ENCODE data around the gene PARD6G.

PARD6G gene

DNA sequence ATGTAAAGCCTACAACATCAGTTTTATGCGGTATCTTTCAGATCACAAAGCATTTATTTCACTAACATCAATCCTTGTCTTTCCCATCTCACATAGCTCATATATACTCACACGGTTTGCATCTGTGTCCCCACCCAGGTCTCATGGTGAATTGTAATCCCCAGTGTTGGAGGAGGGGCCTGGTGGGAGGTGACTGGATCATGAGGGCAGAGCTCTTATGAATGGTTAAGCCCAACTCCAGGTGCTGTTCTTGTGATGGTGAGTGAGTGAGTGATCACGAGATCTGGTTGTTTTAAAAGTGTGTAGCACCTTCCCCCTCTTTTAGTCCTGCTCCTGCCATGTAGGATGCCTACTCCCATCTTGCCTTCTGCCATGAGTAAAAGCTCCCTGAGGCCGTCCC, 42.0 kb downstream of the PARD6G start:
- DNase-seq: no peak

DNA sequence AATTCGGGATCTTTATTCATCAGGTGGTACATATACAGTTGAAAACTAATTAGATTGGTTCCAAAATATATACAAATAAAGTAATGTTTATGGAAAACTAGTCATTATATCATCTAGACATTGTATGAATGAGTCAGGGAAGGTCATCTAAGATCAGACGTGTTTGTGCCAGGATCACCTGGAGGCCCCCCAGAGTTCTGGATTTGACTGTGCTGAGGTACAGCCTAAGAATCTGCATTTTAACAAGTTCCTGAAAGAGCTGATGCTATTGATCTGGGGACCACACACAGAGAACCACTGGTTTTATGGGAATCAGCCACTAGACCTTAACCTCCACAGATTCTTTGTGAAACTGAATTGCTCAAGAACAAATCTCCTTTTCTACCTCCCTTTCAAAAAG, 43.2 kb downstream of the PARD6G start:
- DNase-seq: no peak

DNA sequence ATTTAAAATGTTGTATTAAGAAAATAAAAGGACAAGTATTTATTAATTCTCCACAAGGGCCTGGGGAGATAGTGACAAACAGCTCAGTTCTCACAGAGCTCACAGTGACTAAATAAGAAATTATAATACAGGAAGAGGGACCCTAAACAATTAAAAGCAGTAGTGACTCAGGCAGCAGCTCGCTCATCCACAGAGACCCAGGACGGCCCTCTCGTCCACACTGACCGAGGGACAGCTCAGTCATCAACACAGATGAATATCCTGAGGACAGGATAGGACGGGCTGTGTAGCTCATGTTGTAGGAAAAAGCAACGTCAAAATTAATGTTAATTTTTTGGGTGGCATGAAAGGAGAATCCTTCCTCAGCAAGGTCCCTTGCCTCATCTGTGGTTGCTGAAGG, 44.1 kb downstream of the PARD6G start:
- DNase-seq: no peak

DNA sequence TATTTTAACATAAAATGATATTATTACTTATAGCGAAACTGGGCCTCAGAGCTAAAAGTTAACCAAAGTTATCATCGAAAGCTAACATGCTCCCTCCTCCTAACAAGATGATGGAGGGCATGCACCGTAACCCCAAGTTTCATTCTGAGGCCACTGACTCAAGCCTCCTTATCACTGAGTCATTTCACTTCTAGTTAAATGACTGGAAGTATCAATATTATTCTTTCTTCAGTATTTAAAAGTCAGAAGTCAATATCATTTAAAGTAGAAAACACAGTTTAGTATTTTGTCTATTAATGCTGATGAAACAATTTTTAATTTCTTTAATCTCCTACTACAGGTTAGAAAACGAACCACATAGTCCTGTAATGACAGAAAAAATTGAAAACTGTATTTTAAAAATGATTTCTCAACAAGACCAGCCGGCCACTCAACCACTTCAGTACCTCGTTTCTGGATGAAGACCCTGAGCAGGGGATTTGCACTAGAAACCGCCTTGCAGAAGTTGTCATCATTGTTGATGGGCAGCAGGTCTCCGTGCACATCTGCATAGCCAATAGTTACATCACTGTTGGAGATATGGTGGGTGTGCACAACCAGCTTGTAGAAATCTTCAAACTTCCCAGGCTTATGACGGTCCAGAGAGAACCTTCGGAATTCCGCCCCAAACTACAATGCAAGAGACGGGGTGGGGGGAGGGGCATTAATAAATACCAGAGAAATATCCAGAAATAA, 44.9 kb downstream of the PARD6G start:
- DNase-seq: no peak

DNA sequence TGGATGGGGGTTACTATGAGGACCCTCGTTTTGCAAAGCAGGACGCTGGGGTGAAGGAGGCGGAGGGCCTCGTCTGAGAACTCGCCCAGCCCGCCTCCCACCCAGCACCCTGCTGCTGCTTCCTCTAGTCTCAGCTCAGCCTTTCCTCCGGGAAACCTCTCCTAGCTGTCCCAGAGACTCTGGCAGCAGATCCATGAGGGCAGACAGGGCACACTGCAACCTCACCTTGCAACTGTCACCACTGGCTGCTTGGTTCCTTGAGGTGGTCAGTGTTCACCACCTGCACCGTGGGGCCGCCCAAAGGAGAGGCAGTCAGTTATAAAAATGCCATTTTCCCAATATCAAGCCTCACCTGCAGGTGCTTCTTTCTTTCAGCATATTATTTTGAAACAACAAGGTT, 45.6 kb downstream of the PARD6G start:
- DNase-seq: no peak

DNA sequence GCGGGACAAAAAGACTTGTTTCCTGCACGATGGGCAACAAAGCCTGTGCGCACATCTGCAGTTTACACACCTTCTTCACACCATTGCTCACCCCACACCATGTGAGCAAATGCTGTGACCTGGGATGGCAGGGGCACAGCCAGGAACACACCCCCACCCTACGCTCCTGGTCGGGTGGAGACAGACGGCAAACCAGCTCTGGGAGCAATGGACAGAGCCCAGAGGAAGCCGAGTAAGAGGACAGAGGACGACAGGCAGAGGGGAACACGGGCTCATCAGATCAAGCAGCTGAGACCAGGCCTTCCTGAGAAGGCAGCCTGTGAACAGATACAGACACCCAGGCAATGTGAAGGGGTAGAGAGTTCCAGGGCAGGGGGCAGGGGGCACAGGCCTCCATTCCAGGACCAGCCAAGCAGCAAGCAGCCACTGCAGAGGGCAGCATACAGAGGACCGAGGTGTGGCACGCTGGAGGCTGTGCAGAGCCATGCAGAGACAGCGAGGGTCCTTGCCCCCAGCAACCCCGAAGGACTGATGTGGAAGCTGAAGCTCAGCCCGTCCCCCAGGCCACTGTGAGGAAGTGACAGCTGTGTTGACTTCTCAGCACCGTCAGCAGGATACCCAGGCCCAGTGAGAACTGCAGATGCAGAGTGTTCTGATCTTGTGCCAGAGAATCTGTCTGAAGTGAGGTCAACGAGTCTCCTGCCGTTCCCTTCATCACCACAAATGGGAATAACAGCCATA, 46.2 kb downstream of the PARD6G start:
- no peak for DNase-seq

DNA sequence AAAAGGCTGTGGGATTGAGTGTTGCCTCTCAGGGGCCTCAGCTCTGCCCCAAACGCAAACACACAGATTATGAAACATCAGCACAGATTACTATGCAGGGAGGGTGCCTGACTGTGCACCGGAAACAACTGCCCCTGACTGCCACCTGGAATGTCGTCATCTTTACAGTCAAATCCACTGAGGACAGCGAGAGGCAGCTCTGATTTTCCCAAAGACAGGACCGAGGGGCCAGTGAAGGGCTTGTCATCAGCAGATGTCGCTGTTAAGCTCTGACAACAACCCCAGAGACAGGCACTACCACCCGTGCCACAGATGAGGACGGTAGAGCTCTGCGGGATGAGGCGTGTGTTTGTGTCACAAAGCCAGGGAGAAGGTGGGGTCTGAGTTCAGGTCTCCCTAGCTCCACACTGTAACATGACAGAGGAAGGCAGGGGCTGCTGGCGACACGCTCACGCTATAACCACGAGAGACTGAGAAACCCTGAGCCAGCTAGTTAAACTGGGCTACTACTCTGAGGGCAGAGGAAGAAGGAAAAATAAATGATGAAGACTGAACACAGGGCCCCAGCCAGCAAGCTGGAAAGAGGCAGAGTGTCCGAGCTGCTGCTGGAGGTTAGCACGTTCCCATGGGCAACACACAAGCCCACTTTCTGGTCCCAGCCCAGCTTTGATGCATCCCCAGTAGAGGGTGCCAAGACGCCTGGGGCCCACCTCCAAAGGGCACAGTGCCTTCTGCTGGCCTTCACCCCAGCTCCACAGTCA, 47.0 kb downstream of the PARD6G start:
- DNase-seq: no peak

DNA sequence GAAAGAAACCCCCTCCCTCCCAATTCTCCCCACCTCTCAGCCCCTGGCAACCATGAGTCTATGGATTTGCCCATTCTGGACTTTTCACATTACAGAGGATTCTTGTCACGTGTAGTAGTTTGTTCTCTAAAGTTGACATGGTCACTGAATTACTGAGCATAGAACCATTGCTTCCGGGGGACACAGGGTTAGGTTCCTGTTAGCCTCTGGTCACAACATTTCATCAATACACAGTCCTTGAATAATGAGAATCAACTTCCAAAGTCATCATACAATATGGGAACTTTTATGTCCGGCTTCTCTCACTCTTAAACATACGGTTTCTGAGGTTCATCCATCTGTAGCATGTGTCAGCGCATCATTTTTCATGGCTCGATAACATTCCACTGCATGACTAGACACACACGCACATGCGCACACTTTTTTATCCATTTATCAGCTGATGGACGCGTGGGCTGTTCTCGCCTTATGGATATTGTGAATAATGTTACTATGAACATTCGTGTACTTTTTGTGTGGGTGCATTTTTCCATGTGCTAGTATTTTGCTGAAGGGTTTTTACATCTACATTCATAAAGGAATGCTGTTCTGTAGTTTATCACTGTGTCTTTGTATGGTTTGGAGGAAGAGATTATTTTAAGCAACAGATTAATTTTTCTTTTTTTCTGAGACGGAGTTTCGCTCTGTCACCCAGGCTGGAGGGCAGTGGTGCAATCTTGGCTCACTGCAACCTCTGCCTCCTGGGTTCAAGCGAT, 48.1 kb downstream of the PARD6G start:
- no peak for DNase-seq

DNA sequence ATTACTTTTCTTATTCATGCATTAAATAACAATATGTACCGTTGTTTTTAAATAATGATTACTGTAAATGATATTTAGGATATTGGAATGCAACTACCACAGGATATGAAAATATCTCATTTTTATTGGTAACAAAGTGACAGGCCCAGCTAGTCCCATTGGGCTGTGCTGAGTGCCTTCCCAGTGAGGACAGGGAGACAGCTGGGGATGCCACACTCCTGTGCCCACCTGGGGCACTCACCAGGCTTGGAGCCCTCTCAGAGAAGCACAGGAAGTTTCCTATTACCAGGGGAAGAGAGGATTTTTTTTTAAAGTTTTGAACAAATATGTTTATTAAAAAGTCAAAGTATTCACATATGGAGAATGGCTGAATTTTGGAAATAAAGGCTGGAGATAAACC, 48.9 kb downstream of the PARD6G start:
- no peak for DNase-seq

DNA sequence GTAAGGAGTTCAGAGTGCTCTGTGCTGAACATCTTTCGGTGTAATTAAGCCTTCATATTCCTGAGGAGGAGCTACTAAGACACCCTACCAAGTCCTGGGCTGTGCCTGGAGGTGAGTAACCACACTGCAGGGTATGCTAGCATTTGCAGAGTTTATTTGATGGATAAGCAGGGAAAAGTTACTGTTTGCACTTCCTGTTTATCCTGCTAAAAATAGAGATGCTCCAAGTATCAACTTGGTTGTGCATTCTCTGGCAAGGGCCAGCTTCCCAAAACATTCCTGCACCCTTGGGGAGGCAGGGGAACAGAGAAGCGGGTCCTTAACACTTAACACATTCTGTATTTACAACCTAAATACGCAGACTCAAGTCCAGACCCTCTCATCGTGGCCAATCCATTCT, 49.8 kb downstream of the PARD6G start:
- no peak for DNase-seq

DNA sequence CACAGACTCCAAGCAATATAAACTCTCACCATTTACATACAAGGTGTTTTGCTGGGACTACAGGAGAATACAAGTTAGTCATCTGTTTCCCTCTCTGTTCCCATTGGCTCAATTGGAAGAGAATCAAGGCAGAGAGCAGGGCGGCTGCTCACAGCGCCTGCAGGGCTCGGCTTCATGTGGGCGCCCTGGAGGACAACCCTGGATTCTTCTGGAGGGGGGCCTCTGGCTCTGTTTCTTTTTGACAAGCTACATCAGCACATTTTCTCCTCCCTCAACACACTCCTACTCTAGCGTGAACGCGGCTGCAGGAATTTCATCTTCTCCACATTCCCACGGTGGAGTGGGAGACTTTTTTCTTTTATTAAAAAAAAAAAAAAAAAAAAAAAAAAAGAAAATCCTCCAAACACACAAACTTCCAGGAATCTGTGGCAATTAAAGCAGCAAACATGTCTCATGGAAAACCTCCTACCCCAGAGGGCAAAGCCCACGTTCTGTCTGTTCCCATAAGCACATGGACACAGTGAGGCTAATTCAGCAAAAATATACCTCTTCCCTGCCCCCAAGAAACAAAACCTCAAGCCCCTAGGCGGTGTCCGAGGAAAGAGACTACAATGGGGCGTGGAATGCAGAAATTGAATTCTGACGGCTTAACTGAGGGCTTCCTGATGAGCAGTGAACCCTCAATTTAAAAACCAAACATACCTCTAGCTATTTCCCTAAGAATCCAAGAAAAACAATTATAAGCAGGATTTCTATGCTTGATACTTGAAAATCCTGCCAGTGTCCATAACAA, 50.6 kb downstream of the PARD6G start:
- DNase-seq: no peak

DNA sequence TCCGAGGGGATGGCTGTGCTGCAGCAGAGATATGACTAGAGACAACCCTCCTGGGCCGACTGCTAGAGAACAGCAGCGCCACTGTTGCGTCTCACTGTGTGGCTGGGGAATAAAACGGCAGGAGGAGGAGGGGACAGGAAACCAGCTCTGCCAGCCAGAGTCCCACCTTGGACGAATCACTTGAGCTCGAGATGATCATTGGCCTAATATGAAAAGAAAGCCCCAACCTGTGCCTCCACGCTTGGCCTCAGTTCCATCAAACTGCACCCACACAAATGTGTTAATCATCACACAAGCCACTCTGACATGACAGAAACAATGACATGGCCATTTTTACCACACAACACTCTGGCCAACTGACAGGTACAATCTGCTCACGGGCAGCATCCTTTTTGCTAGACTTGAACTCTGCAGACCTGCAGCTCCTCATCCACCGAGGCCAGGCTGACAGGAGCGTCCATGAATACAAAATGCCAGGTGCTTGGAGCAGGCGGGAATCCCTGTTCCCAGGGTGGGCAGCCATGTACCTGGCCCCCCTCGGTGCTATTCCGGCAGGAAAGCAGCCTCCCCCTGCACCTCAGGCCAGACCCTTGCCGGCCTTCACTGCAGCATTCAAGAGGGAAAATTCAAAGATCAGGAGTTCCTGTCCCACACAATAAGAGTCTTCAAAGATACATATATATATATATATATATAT, 52.3 kb downstream of the PARD6G start:
- no peak for DNase-seq

DNA sequence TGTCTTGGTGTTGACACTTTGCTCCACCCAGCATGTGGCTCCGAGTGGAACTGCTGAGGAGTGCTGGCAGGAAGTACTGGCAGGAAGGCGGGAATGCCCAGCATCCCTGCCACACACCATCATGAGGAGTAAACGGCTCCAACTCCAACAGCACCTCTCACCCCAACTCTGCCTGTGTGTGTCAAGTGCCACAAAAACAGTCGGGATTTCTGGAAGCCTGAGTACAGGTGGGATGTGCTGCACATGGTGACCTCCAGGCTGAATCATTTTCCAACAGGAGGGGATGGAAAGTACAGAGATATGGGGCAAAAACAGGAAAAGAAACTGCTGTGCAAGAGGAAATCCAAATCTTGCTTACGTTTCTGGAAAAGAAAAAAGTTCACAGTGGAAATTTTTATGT, 53.6 kb downstream of the PARD6G start:
- DNase-seq: no peak

DNA sequence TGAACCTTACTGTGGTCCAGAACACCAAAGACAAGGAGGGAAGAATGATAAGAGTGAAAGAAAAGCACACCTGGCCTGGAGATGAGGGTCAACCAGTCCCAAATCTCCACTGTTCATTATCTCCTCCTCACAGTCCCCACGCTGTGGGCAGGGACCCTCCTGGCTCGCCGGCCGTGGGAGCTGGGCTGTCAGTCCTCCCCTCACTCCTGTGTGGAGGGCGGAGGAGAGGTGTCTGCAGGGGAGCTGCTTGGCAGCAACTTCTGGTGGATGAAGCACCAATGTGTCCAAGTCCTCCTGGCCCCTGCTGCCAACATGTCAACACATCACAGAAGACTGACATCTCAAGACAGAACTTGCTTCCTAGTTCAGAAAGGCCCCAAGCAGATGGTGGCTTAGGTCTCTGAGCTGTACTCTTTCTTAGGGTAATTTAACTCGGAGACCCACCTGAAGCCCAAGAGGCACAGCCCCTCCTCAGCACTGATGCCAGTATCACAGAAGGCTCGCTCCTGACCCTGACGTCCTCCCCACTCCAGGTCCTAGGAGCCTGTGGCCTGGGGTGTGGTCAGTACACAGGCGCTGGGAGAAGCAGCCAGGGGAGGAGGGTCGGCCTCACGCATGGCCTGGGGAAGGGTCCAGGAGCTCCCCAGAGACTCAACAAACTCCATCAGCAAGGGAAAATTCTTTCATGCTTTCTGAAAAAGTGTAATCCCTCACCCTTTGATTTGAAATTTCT, 54.5 kb downstream of the PARD6G start:
- no peak for DNase-seq

DNA sequence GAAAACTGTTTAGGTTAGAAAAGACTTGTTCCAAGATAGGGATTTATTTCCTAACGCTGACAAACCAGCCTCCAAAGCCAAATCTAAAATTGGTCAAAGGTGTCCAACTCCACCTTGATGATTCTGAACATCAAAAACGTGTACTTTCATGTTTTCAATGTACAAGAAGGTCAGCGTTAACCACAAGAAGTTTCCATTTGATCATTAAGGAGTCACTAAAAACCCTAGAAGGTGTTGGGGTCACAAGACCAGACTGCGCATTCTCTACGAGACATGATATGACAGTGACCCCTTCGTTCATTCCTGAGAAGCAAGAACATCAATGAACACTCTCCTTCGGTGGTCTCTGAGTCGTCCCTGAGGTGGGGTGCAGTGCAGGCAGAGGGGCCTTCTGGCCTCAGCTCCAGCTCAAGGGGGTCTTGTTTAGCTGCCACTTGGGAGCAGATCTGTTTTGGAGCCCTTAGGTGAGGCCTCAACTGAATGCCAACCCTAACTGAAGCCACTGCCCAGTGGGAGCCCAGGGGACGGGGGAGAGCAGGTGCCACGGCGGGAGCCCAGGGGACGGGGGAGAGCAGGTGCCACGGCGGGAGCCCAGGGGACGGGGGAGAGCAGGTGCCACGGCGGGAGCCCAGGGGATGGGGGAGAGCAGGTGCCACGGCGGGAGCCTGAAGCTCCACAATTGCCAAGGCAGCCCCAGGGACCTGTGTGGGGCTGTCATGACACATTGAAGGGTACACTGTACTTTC, 55.2 kb downstream of the PARD6G start:
- DNase-seq: no peak

DNA sequence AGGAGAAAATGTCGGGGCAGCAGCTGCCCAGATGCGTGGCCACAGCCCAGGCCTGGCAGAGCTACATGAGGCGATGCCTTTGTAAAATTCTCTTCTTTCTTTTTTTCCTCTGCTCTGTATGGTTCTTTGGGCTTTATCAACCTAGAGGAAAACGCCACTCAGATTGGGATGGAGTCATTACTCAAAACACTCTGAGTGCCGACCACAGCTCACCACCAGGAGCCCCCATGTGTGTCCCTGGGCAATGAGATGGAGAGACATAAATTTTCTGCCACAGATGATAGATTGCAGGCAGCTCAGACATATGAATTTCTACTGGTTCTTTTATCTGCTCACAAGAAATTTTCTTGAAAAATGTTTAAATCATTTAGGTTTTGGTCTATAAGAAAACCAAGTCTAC, 56.0 kb downstream of the PARD6G start:
- DNase-seq: no peak

DNA sequence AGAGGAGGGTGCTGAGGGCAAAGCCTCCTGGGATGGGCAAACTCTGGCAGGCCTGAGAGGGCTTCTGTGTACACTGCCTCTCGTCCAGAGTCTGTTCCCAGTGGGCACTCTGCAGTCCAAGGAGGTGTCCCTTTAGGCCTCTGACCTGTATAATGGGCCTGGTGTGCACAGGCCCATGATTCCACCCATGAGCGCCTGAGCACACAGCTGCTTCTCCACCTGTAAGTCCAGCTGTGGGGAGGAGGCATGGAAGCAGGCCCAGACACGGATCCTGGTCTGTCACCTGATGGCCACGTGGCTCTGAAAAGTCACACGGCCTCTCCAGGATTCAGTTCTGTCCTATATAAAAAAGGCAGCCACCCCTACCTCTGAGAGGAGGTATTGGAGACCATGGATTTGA, 57.0 kb downstream of the PARD6G start:
- no peak for DNase-seq

DNA sequence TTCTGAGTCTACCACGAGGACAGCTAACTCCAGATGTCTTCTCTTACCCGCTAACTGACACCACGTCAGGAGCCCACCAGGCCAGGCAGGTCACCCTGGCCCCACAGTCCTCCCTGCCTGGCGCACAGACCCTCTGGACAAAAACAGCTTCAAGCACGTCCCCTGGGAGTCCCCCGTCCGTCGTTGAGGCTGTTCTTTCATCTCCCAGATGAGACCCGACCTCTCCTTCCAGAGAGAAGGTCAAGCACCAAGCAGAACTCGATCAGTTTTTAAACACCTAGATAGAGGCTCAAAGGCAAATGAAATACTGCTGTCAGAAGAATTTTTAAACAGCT, 57.8 kb downstream of the PARD6G start:
- DNase-seq: no peak

DNA sequence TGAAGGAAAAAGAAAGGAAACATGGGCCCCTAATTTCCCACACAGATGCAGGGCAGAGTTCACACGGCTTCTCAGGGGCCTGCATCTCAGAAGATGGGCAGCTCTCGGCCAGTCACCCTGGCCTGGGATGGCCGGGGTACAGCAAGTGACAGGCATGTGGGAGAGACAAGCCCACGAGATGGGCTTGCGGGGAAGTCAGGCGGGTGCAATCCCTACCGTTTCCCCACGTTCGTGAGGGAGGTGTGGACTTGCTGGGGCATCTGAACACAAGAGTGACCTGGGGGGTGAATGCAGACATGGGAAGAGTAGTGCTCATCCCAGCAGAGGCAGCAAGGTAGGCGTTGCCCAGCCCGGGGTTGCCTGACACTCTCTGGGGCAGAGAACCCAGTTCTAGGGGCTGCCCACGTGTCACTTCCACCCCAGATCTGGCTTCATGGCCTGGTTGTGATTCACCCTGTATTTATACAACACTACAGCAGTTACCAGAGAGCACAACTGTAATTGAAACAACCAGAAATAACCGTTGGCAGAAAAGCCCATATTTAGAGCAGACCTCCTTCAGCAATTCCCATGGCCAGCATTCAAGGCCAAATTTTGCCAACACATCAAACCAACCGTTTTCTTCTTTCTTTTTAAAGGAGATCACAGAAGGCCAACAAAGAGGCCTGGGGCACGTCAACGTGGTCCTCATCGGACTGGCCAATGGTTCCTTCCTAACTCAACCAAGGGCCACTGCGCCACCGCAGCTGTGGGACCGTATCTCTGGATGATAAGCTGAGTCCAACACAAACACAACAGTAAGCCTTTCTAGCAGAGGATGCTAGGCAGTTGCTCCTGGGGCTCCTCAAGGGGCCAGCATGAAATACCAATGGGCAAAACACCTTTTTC, 58.4 kb downstream of the PARD6G start:
- DNase-seq: no peak

Data from CD4-positive, alpha-beta T cell treated with Interleukin-12 subunit alpha and Interleukin-12 subunit beta, for 1 hour (primary cell).